ENCODE results near the gene LGMN.

- no peak for TF ChIP-seq TCF7 (IDR thresholded peaks at IDR 0.05; ENCODE audit: low read depth)
- TF ChIP-seq REL (CRISPR knock-in tag; conservative IDR thresholded peaks at IDR 0.05), result no peak
- no peak for TF ChIP-seq NFYB (CRISPR knock-in tag; IDR thresholded peaks at IDR 0.05)
- no peak for TF ChIP-seq KAT7 (CRISPR knock-in tag; IDR thresholded peaks at IDR 0.05; ENCODE audit: borderline replicate concordance)
Measured at GRCh38 chr14:92675976-92676375, 72.5 kb downstream of the LGMN start.
